Stimulated activated CD4-positive, alpha-beta T cell treated with anti-CD3 and anti-CD28 coated beads, Interleukin-15, amount 100 ng/mL, for 1 hour (primary cell): ENCODE measurements around the gene ZG16.
"Not testable (repeated sequence)": the region's sequence is repeated elsewhere in the genome, so short reads cannot be mapped to it uniquely, and the experiment has no call there.

Experiments used
- DNase-seq, 2 donors: peaks; one replicate each; pipeline ENCODE4 v3.0.0-alpha.2; 2020; ENCODE audit warnings: low read depth in 1 of 2, low spot score in 1 of 2

The ZG16 gene

DNA sequence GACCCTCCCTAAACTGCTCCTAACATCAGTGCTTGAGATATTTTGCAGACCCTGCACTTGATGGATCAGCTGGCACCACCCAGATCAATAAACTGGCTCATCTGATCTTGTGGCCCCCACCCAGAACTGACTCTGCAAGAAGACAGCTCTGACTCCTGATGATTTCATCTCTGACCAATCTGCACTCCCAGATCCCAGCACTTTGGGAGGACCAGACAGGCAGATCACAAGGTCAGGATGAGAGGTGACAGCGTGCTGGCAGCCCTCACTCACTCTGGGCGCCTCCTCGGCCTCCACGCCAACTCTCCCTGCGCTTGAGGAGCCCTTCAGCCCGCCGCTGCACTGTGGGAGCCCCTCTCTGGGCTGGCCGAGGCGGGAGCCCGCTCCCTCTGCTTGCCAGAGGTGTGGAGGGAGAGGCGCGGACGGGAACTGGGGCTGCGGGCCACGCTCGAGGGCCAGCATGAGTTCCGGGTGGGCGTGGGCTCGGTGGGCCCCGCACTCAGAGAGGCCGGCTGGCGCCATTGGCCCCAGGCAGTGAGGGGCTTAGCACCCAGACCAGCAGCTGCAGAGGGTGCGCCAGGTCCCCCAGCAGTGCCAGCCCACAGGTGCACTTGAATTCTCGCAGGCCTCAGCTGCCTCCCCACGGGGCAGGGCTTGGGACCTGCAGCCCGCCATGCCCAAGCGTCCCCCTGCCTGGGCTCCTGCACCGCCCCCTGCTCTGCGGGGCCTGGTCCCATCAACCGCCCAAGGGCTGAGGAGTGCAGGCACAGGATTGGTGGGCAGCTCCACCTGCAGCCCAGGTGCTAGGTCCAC is 29.9 kb upstream of the ZG16 start:
- DNase-seq = no peak

- not testable (repeated sequence) for DNase-seq
Measured at GRCh38 chr16:29748760-29749149, 29.3 kb upstream of the ZG16 start.

DNA sequence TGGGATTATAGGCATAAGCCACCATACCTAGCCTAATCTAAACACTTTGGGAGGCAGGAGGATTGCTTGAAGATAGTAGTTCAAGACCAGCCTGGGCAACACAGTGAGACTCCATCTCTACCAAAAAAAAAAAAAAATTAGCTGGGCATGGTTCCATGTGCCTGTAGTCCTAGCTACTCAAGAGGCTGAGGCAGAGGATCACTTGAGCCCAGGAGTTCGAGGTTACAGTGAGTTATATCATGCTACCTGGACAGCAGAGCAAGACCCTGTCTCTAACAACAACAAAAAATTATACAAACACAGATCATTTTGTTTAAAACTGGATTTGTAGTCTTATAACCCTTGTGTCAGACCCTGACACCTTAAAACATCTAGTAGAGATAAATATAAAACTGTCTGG is 24.5 kb upstream of the ZG16 start:
- DNase-seq = no peak

DNA sequence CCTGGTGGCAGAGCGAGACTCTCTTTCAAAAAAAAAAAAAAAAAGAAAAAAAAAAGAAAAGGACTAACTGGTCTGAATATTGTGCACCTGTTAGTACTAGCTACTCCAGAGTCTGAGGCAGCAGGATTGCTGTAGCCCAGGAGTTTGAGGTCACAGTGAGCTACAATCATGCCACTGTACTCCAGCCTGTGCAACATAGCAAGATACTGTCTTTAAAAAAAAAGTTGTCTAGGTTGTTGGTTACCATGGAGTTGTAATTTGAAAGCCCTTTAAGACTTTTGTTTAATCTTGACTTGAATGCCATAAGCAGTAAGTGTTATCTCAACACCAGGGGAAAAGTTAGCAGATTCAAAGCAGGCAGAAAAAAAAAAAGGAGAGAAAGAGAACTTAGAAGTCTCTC is 21.4 kb upstream of the ZG16 start:
- no peak for DNase-seq

- DNase-seq = not testable (repeated sequence)
Measured at GRCh38 chr16:29757086-29757485, 21.0 kb upstream of the ZG16 start.

GRCh38 chr16:29757950-29758466 is 20.0 kb upstream of the ZG16 start:
- no peak for DNase-seq

DNA sequence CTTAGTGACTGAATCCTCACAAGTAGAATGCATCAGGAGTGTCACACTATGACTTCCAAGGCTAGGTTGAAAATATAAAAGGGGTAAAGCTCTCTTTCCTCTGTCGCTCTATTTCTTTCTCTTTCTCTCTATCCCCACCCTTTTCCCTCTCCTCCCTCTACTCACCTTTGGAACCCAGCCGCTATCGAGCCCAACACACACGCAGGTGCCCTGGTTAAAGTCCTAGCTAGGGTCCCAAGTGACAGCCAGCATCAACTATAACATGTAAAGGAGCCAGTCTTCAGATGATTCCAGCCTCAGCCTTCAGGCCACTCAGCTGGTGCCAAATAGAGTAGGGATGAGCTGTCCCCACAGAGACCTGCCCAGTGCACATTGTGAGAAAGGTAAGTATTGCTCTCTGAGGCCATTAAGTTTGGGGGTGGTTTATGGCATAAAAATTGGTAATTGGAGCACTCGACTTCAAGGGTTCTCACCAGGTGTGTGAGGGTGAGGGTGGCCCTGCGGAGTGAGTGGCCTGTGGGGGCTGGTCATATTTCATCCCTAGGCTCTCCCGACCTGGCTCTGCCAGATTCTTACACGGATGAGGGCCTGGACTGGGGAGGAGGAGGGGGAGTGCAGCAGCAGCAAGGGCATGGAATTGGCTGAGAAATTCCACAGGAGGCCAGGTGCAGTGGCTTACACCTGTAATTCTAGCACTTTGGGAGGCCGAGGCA is 17.3 kb upstream of the ZG16 start:
- DNase-seq = no peak

- not testable (repeated sequence) for DNase-seq
Measured at GRCh38 chr16:29761280-29761651, 16.8 kb upstream of the ZG16 start.

GRCh38 chr16:29761882-29762281 is 16.2 kb upstream of the ZG16 start:
- no peak for DNase-seq

DNA sequence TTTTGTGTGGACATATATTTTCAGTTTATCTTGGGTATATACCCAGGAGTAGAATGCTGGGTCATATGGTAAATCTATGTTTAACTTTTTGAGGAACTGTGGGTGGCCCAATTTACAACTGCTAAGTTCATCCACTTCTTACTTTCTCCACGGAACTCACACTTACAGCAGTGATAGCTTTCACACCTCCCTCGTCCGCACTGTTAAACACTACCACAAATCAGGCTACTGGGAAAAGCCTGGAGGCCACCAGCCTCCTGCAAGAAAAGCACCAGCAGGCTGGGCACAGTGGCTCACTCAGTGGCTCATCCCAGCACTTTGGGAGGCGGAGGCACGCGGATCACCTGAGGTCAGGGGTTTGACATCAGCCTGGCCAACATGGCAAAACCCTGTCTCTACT is 14.7 kb upstream of the ZG16 start:
- no peak for DNase-seq

- no peak for DNase-seq
Measured at GRCh38 chr16:29765167-29766032, 12.7 kb upstream of the ZG16 start.

DNA sequence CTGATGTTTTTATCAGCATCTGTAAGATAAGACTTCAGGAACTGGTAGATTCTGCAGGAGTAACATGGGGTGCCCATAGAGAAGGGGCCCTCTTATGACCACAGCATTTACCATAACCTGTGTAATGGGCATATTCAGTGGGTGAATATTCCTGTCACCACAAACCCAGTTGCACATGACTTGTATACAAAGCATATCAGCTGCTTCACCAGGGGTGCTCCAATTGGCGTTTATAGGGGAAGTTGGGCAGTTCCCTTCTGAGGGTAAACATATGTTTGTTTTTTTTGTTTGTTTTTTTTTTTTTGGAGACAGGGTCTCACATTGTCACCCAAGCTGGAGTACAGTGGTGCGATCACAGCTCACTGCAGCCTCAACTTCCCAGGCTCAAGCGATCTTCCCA is 11.5 kb upstream of the ZG16 start:
- DNase-seq = no peak

DNA sequence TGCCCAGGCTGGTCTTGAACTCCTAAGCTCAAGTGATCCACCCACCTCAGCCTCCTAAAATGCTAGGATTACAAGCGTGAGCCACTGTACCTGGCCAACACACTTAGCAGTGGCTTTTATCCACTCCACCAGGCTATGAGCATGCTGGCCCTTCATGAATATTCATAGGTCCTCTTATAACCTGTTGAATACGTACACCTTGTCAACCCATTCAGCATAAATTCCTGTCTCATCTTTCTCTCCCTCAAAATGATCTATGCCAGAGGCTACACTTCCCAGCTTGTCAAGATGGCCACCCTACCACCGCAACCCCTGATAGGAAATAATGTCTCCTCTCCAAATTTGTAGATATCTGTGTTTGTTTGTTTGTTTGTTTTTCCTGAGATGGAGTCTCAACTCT is 11.0 kb upstream of the ZG16 start:
- DNase-seq = no peak

DNA sequence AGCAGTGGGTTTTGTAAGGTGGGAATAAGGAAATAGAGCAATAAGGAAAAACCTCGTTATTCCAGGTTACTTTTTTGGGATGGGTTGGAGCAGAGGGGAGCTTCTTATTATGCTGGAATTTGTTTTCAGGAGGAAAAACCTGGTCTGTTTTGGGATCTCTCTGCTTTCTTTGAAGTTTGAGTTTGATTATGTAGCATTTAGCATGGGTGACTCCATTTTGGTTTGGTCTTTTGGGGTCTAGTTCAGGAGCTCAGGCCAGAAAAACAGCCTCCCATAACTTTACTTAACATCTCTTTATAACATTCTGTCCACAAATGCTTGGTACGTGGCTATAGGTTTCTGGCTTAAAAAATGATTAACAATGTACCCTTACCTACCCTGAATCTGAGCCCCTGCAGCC is 8.5 kb upstream of the ZG16 start:
- DNase-seq = no peak

DNA sequence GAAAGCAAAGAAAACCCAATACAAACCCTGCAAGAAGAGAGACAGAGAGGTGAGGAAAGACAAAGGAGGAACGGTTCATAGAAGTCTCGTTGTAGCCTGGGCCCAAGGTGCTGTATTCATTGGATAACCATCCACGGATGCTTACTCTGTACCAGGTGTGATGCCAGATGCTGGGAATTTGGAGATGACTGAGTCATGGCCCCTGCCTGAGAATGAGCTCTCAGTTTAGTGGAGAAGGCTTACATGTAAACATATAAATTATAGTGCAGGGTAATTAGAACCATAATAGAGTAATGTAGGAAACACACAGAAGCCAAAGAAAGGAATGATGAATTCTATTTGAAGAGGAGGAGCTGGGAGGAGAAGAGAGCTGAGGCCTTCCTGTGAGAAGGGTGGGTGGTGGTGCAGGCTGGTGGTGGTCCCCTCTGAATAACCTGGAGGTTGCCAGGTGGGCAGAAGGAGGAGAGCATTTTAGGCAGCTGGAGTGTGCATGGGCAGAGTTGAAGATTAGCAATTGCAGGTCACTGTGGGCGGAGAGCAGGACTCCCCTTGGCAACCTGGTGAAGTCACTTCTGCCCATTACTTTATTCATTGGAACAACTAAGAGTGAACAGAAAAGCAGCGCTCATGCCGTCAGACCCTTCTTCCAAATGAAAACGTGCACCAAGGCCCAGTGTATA is 7.7 kb upstream of the ZG16 start:
- no peak for DNase-seq

DNA sequence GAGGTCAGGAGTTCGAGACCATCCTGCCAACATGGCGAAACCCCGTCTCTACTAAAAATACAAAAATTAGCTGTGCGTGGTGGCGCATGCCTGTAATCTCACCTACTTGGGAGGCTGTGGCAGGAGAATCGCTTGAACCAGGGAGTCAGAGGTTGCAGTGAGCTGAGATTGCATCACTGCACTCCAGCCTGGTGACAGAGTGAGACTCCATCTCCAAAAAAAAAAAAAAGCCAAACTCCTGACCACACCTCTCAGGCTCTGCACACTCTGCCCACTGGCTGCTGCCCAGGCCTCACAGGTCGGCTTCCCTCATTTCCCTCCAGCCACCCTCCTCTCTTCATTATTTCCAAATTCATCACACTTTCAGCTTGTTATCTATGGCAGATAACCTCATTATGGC is 5.7 kb upstream of the ZG16 start:
- not testable (repeated sequence) for DNase-seq

- no peak for DNase-seq
Measured at GRCh38 chr16:29774730-29775129, 3.3 kb upstream of the ZG16 start.

- DNase-seq = no peak
Measured at GRCh38 chr16:29775742-29776408, 2.2 kb upstream of the ZG16 start.

GRCh38 chr16:29779474-29779873 is 1.4 kb downstream of the ZG16 start:
- DNase-seq = no peak
